VCaP (cell line): ENCODE data around the gene PLPP3.

Experiments used
- H3K27ac ChIP-seq: fragments of 450-650 bp; 2 replicates; pipeline ENCODE4 v1.5.1; 2017
- CTCF ChIP-seq: fragments of 450-650 bp; conservative IDR thresholded peaks from 2 replicates; pipeline ENCODE4 v1.5.1; 2017; ENCODE audit warnings: mild to moderate bottlenecking, moderate library complexity

PLPP3 gene

DNA sequence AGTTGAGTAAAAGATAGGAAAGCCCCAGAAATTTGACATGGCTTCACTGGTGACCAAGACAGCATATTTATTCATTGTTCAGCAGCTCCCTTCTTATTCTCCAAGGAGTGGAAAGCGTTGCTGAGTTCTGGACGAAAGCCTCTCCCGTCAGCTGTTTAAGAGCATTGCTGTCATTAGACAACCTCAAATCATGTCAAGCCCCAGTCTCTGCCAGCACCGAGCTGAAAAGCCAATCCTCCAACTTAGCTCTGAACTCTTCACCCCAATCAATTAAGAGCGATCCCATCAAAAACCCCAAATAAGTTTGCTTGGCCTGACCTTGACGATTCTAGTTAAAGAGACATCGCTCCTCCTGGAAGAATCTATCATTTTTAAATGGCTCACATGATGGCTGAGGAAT lies 110.8 kb downstream of the PLPP3 start:
- no peak overlapping the region for H3K27ac ChIP-seq
- no peak for TF ChIP-seq CTCF

DNA sequence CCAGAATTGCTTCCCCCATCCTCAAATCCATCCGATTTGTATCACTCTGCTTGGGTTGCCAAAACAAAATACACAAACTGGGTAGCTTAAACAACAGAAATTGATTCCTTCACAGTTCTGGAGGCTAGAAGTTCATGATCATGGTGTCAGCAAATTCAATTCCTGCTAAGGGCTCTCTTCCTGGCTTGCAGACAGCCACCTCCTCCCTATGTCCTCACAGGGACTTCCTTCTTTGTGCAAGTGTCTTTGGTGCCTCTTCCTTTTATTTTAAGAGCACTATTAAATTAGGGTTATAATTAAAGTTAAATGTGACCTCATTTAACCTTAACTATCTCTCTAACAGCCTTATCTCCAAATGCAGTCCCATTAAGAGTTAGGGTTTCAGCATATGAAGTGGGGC lies 112.8 kb downstream of the PLPP3 start:
- no peak for TF ChIP-seq CTCF
- no peak overlapping the region for H3K27ac ChIP-seq

- TF ChIP-seq CTCF, result no peak
- H3K27ac ChIP-seq, result no peak overlapping the region
Observed at GRCh38 chr1:56464294-56464693, 115.1 kb downstream of the PLPP3 start.

DNA sequence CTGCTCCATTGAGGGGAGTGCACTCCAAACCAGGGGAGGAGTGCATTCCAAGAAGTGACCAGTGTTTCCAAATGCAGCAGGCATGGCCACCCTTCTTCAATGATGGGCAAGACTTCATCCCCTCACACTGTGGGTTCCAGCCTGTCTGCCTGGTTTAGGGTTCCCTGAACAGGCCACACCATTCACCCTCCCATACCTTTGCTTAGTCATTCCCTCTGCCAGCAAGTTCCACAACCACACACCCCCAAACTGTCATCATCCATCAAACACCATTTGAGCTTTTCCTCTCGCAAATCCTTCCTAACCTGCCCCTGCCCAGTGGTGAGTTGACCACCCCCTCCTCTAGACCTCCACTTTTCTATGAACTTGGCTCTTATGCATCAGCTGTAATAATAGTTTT lies 116.0 kb downstream of the PLPP3 start:
- no peak for TF ChIP-seq CTCF
- no peak overlapping the region for H3K27ac ChIP-seq

- no peak for TF ChIP-seq CTCF
- H3K27ac ChIP-seq, result no peak overlapping the region
Observed at GRCh38 chr1:56462209-56462608, 117.2 kb downstream of the PLPP3 start.

- no peak for TF ChIP-seq CTCF
- no peak overlapping the region for H3K27ac ChIP-seq
Observed at GRCh38 chr1:56461158-56462127, 117.9 kb downstream of the PLPP3 start.

GRCh38 chr1:56459260-56459659 lies 120.1 kb downstream of the PLPP3 start:
- no peak overlapping the region for H3K27ac ChIP-seq
- TF ChIP-seq CTCF, result no peak
